Stimulated activated CD4-positive, alpha-beta T cell treated with anti-CD3 and anti-CD28 coated beads, Interleukin-2, amount 100 ng/mL, for 24 hours (primary cell): ENCODE measurements around the gene ATP11C.
"Not testable (repeated sequence)": the region's sequence is repeated elsewhere in the genome, so short reads cannot be mapped to it uniquely, and the experiment has no call there.

Source experiments
- DNase-seq, 2 donors: peaks; one replicate each; pipeline ENCODE4 v3.0.0-alpha.2; 2020

The ATP11C gene

GRCh38 chrX:139851730-139852129 lies 81.1 kb downstream of the ATP11C start:
- no peak for DNase-seq

DNA sequence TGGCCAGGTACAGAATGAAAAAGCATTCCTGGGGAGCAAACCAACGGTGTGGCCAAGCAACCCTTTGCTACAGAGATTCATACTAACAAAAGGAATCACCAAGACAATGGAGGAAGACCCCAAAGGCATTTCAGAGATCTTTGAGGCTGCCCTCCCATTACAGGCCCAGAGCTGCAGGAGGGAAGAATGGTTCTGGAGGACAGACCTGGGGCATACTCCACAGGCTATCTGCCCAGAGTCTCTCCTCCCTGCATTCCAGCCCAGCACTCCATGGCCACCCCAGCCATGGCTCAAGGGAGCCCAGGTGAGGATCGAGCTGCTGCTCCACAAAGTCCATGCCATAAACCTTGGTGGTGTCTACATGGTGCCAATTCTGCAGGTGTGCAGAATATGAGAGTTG lies 81.9 kb downstream of the ATP11C start:
- no peak for DNase-seq

DNA sequence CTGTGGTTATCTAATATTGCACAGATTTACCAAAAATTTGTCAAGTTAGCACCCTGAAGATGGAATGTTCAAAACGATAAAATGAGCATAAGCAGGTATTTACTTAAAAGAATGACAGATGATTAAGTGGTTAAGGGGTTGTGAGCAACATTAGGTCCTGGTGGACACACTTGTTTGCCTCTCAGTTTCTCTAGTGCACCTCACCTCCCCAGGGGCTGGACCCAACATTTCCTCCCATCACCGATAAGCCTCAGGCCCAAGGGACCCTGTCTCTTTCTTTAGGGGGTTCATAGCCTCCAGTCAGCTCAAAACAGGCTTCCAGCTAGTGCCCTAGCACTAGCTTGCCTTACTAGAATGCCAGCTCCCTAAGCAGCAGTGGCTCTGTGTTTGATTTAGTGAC lies 88.0 kb downstream of the ATP11C start:
- DNase-seq, result no peak

DNA sequence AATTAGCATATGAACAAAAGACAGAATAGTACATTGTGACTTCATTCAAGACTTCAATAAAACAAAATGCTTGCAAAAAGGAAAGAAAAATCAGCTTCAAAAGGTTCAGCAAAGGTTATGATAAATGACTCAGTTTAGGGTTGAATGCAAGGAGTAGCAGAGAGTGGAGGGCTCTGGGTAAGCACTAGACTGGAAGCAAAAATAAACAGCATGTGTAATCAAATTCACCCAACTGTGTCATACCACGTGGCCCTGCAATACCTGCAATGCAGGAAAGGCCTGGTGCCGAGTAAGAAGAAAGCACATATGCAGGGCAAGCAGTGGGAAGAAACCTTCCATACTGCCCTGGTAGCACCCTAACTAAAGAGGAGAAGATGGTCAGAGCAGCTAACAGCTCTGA lies 88.7 kb downstream of the ATP11C start:
- DNase-seq, result no peak

DNA sequence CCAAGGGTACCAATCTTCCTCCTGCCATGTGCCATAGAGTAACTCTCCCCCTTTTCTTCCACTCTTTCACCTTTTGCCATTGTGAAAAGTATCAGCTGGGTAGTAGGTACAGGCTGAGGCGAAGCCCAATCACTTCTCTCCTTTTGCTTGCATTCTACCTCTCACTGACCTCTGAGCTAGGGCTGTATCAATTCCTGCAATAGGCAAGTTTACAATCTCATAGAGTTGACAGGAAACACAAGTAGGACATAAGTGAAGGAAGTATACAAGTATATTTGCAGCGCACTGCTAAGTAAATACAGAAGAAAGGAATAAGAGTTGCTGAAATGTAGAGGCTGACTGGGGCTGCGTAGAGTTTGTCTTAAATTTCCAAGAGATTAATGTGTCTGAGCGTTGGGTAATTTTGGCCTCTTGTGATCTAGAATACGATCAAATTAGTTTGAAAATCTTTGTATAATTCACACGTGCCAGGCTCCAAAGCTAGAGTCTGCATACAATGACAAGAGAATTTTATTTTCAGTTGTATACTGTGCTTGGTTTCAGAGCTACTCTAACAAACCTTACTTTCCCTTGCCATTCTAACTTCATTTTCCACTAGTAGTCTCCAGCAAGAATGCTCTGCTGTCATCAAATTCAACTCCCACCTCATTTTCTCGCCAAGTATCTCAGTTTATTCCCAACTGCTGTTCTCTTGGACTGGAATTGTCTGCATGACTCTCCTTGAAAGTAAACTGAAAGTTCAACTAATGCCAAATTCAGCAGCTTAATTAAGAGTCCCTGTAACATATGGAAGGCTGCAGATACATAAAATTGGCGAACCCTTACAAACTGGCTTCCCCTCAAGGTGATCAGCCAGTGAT lies 90.3 kb downstream of the ATP11C start:
- DNase-seq, result no peak

DNA sequence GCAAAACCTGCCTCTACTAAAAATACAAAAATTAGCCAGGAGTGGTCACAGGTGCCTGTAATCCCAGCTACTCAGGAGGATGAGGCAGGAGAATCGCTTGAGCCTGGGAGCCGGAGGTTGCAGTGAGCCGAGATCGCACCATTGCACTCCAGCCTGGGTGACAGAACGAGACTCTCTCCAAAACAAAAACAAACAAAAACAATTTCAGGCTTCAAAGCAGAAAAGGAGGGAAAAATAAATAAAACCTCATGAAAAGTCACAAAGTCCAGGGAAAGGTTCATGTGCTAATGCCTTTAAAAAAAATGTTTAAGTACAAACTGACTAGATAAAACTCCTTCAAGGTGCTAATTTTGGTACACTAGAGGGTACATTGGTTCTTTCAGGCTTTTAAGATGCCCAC lies 96.5 kb downstream of the ATP11C start:
- not testable (repeated sequence) for DNase-seq

GRCh38 chrX:139834879-139835278 lies 98.0 kb downstream of the ATP11C start:
- no peak for DNase-seq

DNA sequence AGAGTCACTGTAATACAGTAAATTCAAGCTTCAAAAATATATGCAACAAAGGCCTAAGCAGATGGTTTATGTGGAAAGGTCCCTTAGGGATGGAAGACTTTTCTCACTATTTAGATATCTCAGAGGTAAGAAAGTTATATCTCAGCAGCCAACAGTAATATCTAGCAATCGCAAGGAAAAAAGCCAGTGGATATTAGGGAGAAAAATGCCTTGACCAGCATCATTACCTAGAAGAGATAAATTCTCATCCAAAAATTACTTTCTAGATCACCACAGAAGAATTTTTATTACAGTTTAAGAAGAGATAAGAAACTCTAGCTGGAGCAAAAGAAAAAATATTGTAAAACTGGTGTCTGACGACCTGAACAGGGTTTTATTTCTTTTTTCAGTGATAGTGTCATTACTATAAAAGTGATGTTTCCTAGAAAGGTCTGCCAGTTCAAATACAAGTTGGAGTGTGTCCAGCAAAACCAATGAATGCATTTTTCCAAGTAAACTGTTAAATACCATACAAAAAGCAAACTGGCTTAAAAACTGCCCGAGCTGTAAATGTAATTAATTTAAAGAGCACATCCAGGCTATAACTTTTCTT lies 100.0 kb downstream of the ATP11C start:
- no peak for DNase-seq

DNA sequence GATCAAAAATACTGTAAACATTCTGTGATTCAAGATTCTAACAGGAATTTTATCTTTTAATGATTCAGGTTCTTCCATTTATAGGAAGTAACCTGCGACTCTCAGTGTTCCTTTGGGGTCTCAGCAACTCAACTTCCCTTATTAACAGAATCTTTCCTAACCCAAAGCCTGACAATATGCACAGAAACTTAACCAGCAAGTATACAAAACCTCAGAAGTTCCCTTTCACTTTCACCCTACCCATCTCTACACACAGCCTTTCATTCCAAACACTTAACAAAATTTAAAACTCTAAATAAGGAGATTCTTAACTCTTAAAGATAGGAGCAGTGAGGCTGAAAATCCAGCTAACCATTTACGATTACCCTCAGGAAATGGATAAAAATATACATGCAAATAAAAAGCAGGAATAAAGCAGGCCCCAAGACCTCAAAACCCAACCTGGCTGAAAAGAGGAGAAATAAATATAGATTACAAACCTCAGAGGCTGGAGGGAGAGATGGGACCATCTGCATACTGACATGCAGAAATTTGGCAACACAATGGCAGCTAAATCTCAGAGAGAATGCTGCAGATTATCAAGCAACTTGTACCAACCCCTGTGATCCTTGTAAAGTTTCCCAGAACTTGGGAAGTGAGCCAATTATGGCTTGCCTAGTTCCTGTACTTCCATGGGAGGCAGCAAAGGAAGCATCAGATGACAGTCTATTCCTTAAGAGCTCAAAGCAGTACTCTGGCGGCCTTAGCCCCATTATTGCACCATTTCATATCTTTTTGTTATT lies 101.0 kb downstream of the ATP11C start:
- DNase-seq, result no peak

GRCh38 chrX:139831017-139831416 lies 101.8 kb downstream of the ATP11C start:
- DNase-seq, result no peak

DNA sequence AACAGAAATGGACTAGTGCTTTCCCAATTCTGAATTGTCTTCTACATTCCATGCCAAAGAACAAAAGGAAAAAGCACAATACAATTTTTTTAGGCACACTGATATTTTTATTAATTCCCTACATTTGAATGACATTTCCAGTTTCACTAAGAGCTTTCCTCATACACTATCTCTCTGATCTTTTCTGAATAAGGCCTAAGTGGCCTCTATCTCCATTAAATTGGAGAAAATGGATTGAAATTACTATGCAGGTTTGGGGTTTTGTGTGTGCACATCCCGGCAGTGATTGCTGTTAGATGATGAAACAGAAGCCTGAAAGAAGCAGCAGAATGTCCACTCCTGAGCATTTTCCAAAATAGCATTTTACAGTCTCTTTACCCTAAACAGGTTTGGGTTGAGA lies 104.0 kb downstream of the ATP11C start:
- no peak for DNase-seq

GRCh38 chrX:139828033-139828432 lies 104.8 kb downstream of the ATP11C start:
- no peak for DNase-seq

GRCh38 chrX:139826065-139827044 lies 106.5 kb downstream of the ATP11C start:
- no peak for DNase-seq

- no peak for DNase-seq
These were observed 107.2 kb downstream of the ATP11C start for GRCh38 chrX:139825618-139826017.

DNA sequence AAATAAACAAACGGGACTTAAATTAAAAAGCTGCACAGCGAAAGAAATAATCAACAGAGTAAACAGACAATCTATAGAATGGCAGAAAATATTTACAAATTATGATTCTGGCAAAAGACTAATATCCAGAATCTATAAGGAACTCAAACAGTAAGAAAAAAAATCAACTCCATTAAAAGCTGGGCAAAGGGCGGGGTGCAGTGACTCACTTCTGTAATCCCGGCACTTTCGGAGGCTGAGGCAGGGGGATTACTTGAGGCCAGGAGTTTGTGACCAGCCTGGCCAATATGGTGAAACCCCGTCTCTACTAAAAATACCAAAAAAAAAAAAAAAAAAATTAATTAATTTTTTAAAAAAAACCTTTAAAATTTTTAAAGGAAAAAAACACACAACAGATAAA lies 109.0 kb downstream of the ATP11C start:
- DNase-seq, result no peak

DNA sequence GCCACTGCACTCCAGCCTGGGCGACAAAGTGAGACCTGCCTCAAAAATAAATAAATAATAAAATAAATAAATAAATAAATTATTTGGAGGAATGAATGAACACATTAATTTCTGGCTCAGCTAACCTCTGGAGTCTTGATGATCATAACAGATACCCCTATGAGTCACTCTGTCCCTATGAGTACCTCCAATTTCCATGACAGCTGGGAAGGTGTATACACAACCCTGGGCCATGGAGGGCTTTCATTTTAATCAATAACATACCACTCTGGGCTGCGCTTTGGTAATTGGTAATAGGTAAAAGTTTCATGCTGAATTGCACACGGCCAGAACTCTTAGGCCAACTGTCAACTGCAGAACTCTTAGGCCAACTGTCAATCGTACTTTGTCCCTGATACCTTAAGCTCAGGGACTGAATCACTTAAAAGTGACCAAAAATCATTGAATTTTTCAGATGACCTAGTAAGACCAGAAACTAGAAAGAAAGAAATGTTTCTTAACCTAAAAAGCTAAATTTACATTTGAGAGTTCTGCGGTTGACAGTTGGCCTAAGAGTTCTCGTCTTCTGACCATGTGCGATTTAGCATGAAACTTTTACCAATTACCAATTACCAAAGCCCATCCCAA lies 112.4 kb downstream of the ATP11C start:
- DNase-seq, result no peak

GRCh38 chrX:139816204-139816603 lies 116.6 kb downstream of the ATP11C start:
- no peak for DNase-seq

DNA sequence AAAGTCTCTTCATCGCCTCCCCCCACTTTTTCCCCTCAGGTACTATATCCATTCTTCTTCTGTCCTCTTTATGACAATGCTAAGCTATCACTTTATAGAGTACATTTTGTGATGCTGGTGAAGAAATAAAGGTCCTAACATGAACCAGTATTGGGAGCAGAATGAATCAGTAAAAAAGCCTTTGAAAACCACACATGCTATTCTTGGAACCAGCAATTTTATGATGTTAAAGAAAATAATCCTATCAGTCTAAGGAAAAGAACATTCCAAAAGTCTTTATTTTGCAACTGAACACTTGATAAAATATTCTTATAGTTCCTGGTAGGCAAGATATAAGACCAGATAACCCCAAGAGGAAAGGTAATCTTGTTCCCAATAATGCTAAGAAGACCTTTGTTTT lies 117.1 kb downstream of the ATP11C start:
- no peak for DNase-seq

DNA sequence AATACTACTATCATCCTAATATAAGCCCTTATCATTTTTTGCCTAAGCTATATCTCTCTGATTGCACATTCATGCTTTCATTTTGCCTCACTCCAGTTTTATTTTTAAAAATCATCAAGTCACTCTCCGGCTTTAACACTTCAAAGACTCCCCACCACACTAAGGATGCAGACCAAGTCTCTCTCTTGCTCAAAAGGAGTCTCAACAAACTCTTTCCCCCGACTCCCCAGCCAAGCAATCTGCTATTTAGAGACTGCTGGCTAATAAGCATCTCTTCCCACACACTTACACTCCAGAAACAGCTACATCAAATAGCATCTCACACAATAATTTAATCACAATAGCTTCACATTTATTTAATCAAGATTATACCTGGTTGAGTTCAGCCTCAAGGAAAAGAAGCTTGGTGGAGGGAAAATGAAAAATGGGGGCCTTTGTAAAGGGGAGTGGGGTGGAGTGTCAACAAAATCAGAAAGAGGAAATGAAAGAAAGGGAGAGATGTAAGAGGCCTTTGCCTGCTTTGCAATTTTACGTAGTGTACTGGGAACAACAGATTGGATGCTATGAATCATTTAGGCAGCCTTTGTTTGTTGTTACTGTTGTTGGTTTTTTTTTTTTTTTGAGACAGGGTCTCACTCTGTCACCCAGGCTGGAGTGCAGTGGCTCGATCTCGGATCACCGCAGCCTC lies 120.8 kb downstream of the ATP11C start:
- no peak for DNase-seq

- no peak for DNase-seq
These were observed 128.4 kb downstream of the ATP11C start for GRCh38 chrX:139804482-139804881.

- DNase-seq, result no peak
These were observed 129.6 kb downstream of the ATP11C start for GRCh38 chrX:139803224-139803623.

DNA sequence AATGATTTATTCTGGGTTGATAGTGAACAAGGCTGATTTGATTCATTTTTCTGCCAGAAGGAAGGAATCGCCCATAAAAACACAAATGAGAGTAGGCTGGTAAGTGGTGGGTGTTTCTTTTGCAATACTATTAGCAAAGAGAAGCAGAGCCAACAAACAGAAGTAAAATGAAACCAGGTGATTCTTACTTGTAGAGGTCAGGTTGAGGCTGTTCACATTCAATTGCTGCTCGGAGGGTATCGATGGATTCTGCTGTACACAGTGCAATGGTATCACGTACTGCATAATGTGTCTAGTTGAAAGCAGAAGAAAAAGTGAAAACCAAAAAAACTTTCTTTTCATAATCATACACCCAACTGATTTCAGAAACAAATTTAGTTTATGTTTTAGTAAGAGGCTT lies 130.8 kb downstream of the ATP11C start:
- no peak for DNase-seq
